Upper lobe of left lung (tissue), 6 donors: ENCODE results near the gene STAG3. TPM values are rescaled to one million over a fixed set of nuclear protein-coding genes. Genes with fewer than 3 reads are reported as not detected.
"Not testable (repeated sequence)": the region's sequence is repeated elsewhere in the genome, so short reads cannot be mapped to it uniquely, and the experiment has no call there.

Experiments used
- ATAC-seq, 2 donors: fragments of 200-7000 bp; cut with Tn5 transposase; one replicate each; pipeline ENCODE4 v1.9.1; 2022; ENCODE audit warnings: mild to moderate bottlenecking in 2 of 2, moderate library complexity in 2 of 2; ENCODE audit not compliant: low FRiP score in 2 of 2
- DNase-seq, 2 donors: peaks; one replicate each; pipeline ENCODE4 v3.0.0-alpha.2; 2019 to 2020
- H3K27ac ChIP-seq, 4 donors: fragments of 200-600 bp; sonication (generic); one replicate each; pipeline ENCODE4 v1.5.1; 2016 to 2019
- H3K27me3 ChIP-seq, 4 donors: fragments of 200-600 bp; sonication (generic); one replicate each; pipeline ENCODE4 v1.5.1; 2017 to 2019
- H3K36me3 ChIP-seq, 4 donors: fragments of 200-600 bp; sonication (generic); one replicate each; pipeline ENCODE4 v1.5.1; 2016 to 2019
- H3K4me1 ChIP-seq, 4 donors: fragments of 200-600 bp; sonication (generic); one replicate each; pipeline ENCODE4 v1.5.1; 2018 to 2019
- H3K4me3 ChIP-seq, 4 donors: fragments of 200-600 bp; sonication (generic); one replicate each; pipeline ENCODE4 v1.5.1; 2017 to 2019; ENCODE audit warnings: mild to moderate bottlenecking in 2 of 4, moderate library complexity in 1 of 4
- H3K9me3 ChIP-seq, 4 donors: fragments of 200-600 bp; sonication (generic); one replicate each; pipeline ENCODE4 v1.5.1; 2018 to 2019
- EP300 ChIP-seq, 4 donors: sonication (generic); formaldehyde crosslinking; IDR thresholded peaks; one replicate each; pipeline ENCODE4 v1.5.1; 2017; ENCODE audit warnings: antibody characterized with exemption in 4 of 4, control low read depth in 2 of 4
- POLR2A ChIP-seq, 4 donors: fragments of 450-650 bp; IDR thresholded peaks; one replicate each; pipeline ENCODE4 v1.5.1; 2016 to 2017; ENCODE audit warnings: antibody characterized with exemption in 4 of 4, mild to moderate bottlenecking in 2 of 4
- POLR2AphosphoS5 ChIP-seq, 2 donors: sonication (generic); formaldehyde crosslinking; IDR thresholded peaks; one replicate each; pipeline ENCODE4 v1.5.1; 2017; ENCODE audit warnings: antibody characterized with exemption in 2 of 2
- WGBS, 2 donors: methylation state at CpG; one replicate each; pipeline ENCODE4 v1.1.5; 2017 to 2018; 5-methylcytosine and 5-hydroxymethylcytosine counted together
- total RNA-seq, 6 donors: library from RNA; depleted of rRNA in 4 of 6; stranded (reverse); fragments of >200 nt in 4 of 6; gene quantifications; one replicate each; pipeline versions ENCODE4 v1.1.0 to v1.2.1, GENCODE V29; 2016 to 2021
- TF ChIP-seq, protein P1 (sequence below), 6 experiments: fragments of 450-650 bp in 4 of 6; fragments of 200-600 bp in 2 of 6; sonication (generic) in 2 of 6; IDR thresholded peaks; one replicate each; pipeline ENCODE4 v1.5.1; 2016 to 2019; ENCODE audit warnings: antibody characterized with exemption in 6 of 6
- donor health status: DM: no; HTN: no; CAD: no; lungs with moderate emphysema.
- donor health status: DM: no; HTN: yes; CAD: no; lungs with severe emphysema.

STAG3 gene
- total RNA-seq, 6 donors from 2014 or later: 1.5 to 5.2 (median 2.8) TPM; not detected in 1

DNA sequence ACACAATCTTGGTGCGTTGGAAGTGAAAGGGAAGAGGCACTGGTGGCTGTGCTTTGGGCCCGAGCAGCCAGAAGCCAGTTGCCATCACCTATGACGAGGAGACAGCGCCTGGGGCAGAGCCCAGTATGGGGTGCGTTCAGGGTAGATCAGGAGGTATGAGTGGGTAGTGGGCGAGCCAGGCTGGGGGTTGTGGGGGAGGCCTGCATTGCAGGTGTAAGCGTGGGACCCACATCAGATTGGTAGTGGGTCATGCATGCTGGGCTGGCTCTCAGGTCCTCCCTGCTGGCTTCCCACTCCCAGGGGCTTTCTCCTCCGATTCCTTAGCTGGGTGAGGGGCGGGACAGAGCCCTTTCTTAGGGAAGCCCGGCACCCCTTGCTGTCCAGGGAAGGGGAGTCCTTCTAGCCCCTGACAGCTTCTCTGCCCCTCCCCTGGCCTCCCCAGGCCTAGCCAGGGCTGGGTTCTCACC is 41.6 kb downstream of the STAG3 start:
- Histone ChIP-seq H3K27ac (peak overlapping the region in 2 of 4 donors; percentile 48 to 76), H3K4me3 (no peak overlapping the region), H3K36me3 (peaks cover 0 to 16% (median 4%) of the 10 kb centered on the region in 4 donors), H3K27me3 (no peaks in the 10 kb centered on the region), H3K9me3 (no peaks in the 10 kb centered on the region), H3K4me1 (no peaks in the 10 kb centered on the region)
- no peak for ATAC-seq
- no peak for DNase-seq
- 84 to 88% methylated on average over 7 to 10 of the region's 10 CpGs for WGBS, 2 donors
- TF ChIP-seq, protein P1, sequence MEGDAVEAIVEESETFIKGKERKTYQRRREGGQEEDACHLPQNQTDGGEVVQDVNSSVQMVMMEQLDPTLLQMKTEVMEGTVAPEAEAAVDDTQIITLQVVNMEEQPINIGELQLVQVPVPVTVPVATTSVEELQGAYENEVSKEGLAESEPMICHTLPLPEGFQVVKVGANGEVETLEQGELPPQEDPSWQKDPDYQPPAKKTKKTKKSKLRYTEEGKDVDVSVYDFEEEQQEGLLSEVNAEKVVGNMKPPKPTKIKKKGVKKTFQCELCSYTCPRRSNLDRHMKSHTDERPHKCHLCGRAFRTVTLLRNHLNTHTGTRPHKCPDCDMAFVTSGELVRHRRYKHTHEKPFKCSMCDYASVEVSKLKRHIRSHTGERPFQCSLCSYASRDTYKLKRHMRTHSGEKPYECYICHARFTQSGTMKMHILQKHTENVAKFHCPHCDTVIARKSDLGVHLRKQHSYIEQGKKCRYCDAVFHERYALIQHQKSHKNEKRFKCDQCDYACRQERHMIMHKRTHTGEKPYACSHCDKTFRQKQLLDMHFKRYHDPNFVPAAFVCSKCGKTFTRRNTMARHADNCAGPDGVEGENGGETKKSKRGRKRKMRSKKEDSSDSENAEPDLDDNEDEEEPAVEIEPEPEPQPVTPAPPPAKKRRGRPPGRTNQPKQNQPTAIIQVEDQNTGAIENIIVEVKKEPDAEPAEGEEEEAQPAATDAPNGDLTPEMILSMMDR (IDR thresholded peaks at IDR 0.05): no peak
- TF ChIP-seq EP300 (IDR thresholded peaks at IDR 0.05): no peak
- no peak for TF ChIP-seq POLR2AphosphoS5 (IDR thresholded peaks at IDR 0.05)
- no peak for TF ChIP-seq POLR2A (IDR thresholded peaks at IDR 0.05)

DNA sequence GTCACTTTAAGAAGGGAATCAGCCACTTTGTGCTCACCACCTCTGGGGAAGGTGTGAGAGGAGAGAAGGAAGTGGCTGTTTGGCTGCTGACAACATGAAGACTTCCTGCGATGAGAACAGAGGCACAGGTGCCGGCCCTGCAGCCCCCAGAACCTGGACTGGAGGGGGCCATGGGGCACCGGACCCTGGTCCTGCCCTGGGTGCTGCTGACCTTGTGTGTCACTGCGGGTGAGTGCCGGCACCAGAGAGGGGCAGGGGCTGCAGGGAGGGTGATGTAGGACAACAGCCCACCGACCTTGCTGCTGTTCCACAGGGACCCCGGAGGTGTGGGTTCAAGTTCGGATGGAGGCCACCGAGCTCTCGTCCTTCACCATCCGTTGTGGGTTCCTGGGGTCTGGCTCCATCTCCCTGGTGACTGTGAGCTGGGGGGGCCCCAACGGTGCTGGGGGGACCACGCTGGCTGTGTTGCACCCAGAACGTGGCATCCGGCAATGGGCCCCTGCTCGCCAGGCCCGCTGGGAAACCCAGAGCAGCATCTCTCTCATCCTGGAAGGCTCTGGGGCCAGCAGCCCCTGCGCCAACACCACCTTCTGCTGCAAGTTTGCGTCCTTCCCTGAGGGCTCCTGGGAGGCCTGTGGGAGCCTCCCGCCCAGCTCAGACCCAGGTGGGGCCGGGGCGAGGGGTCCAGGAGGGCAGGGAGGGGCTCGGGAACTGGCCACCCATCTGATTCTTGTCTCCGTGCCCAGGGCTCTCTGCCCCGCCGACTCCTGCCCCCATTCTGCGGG is 42.3 kb downstream of the STAG3 start, which contains the start of gene PVRIG:
Gene PVRIG, plus strand, starts transcription at position 149 of the 785 bp plus-strand sequence. Its CDS starts 22 bp downstream, at position 171.
- not testable (repeated sequence) for H3K27me3 ChIP-seq, ATAC-seq, H3K9me3 ChIP-seq, H3K4me1 ChIP-seq
- peak within 1 kb of the TSS in 3 of 4 donors; percentile 21 to 39 (median 33) for H3K4me3 ChIP-seq
- DNase-seq: peak in 1 of 2 donors; percentile 77
- WGBS, 2 donors: 90 to 98% methylated on average over 8 to 10 of the region's 27 CpGs
- H3K36me3 ChIP-seq: peaks cover 0 to 16% (median 4%) of the 10 kb centered on the region in 4 donors
- peak within 1 kb of the TSS; percentile 48 to 84 (median 65) for H3K27ac ChIP-seq

DNA sequence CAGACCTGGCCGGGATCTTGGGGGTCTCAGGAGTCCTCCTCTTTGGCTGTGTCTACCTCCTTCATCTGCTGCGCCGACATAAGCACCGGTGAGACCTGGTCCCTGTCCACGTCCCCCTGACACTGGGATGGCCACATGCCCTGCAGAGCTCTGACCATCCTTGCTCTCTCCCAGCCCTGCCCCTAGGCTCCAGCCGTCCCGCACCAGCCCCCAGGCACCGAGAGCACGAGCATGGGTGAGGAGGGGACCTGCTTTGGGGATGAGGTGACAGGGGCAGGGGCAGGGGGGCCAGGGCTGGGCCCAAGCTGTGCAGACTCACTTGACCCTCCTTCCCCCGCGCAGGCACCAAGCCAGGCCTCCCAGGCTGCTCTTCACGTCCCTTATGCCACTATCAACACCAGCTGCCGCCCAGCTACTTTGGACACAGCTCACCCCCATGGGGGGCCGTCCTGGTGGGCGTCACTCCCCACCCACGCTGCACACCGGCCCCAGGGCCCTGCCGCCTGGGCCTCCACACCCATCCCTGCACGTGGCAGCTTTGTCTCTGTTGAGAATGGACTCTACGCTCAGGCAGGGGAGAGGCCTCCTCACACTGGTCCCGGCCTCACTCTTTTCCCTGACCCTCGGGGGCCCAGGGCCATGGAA is 43.0 kb downstream of the STAG3 start:
- DNase-seq: peak in 1 of 2 donors; percentile 73
- 95% methylated on average over 10 to 19 of the region's 22 CpGs for WGBS, 2 donors
- ATAC-seq: peak in 1 of 2 donors; percentile 5
- peak overlapping the region in 3 of 4 donors; percentile 21 to 39 (median 33) for H3K4me3 ChIP-seq
- TF ChIP-seq EP300 (IDR thresholded peaks at IDR 0.05) (no peak), POLR2A (IDR thresholded peaks at IDR 0.05) (no peak)
- peak overlapping the region; percentile 48 to 84 (median 65) for H3K27ac ChIP-seq
- H3K9me3 ChIP-seq: no peaks in the 10 kb centered on the region
- H3K4me1 ChIP-seq: no peaks in the 10 kb centered on the region
- H3K36me3 ChIP-seq: peaks cover 0 to 16% (median 4%) of the 10 kb centered on the region in 4 donors
- no peaks in the 10 kb centered on the region for H3K27me3 ChIP-seq

DNA sequence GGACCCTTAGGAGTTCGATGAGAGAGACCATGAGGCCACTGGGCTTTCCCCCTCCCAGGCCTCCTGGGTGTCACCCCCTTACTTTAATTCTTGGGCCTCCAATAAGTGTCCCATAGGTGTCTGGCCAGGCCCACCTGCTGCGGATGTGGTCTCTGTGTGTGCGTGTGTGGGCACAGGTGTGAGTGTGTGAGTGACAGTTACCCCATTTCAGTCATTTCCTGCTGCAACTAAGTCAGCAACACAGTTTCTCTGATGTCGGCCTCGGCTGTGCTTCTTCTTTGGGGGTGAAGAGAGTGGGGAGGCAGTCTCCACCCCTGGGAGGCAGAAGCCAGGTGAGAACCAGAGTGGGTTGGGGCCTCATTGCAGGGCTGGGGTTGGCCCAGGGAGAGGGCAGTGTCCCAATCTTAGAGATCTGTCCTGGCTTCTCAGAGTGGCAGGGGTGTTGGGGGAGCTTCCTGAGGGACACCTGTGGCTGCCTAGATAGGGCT is 43.6 kb downstream of the STAG3 start:
- WGBS, 2 donors: 80 to 81% methylated on average over 5 of the region's 5 CpGs
- no peaks in the 10 kb centered on the region for H3K9me3 ChIP-seq
- H3K4me3 ChIP-seq: peak overlapping the region in 3 of 4 donors; percentile 21 to 39 (median 33)
- DNase-seq: peak in 1 of 2 donors; percentile 37
- no peaks in the 10 kb centered on the region for H3K27me3 ChIP-seq
- H3K27ac ChIP-seq: peak overlapping the region in 3 of 4 donors; percentile 48 to 84 (median 82)
- no peaks in the 10 kb centered on the region for H3K4me1 ChIP-seq
- ATAC-seq: peak in 1 of 2 donors; percentile 17
- H3K36me3 ChIP-seq: peaks cover 0 to 16% (median 4%) of the 10 kb centered on the region in 4 donors
- peak in 1 of 2 donors; percentile 27 for TF ChIP-seq POLR2AphosphoS5 (IDR thresholded peaks at IDR 0.05)
- peak in 1 of 4 donors; percentile 49 for TF ChIP-seq POLR2A (IDR thresholded peaks at IDR 0.05)
- no peak for TF ChIP-seq EP300 (IDR thresholded peaks at IDR 0.05)

DNA sequence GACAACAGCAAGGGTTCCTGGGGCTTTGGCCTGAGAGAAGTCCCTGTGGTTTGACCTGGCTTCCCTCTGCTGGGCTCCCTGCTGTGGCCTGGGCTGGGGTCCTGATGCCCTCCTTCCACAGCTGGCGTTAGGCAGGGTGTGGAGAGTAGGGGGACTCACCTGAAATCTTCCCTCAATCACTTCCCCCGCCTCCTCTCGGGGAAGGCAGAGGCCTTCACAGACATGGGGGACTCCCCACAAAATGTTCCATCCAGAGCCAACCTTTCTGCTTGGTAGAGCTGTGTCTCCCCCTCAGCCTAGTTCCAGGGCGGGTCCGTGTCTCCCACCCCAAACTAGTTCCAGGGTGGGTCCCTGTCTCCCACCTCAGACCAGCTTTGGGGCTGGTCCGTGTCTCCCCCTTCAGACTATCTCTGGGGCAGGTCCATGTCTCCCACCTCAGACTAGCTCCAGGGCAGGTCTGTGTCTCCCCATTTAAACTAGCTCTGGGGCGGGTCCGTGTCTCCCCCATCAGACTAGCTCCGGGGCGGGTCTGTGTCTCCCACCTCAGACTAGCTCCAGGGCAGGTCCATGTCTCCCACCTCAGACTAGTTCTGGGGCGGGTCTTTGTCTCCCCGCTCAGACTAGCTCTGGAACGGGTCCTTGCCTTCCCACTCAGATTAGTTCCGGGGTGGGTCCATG is 44.2 kb downstream of the STAG3 start:
- Histone ChIP-seq H3K4me1 (no peaks in the 10 kb centered on the region), H3K36me3 (peaks cover 0 to 16% (median 4%) of the 10 kb centered on the region in 4 donors), H3K27me3 (no peaks in the 10 kb centered on the region), H3K27ac (peak overlapping the region in 2 of 4 donors; percentile 78 to 84), H3K9me3 (no peaks in the 10 kb centered on the region), H3K4me3 (peak overlapping the region in 1 of 4 donors; percentile 19)
- 88 to 90% methylated on average over 4 to 14 of the region's 14 CpGs for WGBS, 2 donors
- ATAC-seq (no peak), DNase-seq (no peak)
- TF ChIP-seq EP300 (IDR thresholded peaks at IDR 0.05) (no peak), POLR2AphosphoS5 (IDR thresholded peaks at IDR 0.05) (no peak), POLR2A (IDR thresholded peaks at IDR 0.05) (no peak)
- TF ChIP-seq, protein P1 (IDR thresholded peaks at IDR 0.05): no peak
